GM12892 (cell line): ENCODE results near the gene SHROOM3.

Experiments used
- POLR2A ChIP-seq: IDR thresholded peaks from 2 replicates; pipeline ENCODE4 v1.6.1; 2011; ENCODE audit warnings: low read depth, low read length, control low read depth
- POLR2AphosphoS5 ChIP-seq: IDR thresholded peaks from 2 replicates; pipeline ENCODE4 v1.6.1; 2011; ENCODE audit warnings: low read depth, low read length, control low read depth

DNA sequence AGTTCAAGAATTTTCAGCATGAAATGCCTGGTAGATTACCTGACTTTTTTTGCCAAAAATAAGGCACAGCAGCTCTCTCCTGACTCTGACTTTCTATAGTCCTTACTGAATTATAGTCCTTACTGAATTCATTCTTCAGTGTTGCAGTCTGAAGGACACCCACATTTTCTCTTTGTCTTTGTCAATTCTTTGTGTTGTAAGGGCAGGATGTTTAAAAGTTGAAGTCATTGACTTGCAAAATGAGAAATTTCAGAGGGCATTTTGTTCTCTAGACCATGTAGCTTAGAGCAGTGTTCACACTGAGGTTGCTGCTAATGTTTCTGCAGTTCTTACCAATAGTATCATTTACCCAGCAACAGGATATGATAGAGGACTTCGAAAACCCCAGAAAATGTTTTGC lies 295.0 kb downstream of the SHROOM3 start:
- TF ChIP-seq POLR2AphosphoS5 = no peak
- TF ChIP-seq POLR2A = no peak
